Peyer's patch (tissue), 4 donors: ENCODE results near the gene YIPF4. TPM values are rescaled to one million over a fixed set of nuclear protein-coding genes. Genes with fewer than 3 reads are reported as not detected.
"Not testable (repeated sequence)": the region's sequence is repeated elsewhere in the genome, so short reads cannot be mapped to it uniquely, and the experiment has no call there.

Experiments
- DNase-seq, 3 donors: peaks; one replicate each; pipeline ENCODE4 v3.0.0-alpha.2; 2017 to 2019
- H3K27ac ChIP-seq, 4 donors: fragments of 200-600 bp; sonication (generic); one replicate each; pipeline ENCODE4 v1.5.1; 2016 to 2019
- H3K27me3 ChIP-seq, 2 donors: fragments of 200-600 bp; sonication (generic); one replicate each; pipeline ENCODE4 v1.5.1; 2019
- H3K36me3 ChIP-seq, 3 donors: fragments of 200-600 bp; sonication (generic); one replicate each; pipeline ENCODE4 v1.5.1; 2016 to 2019
- H3K4me1 ChIP-seq, 4 donors: fragments of 200-600 bp; sonication (generic); one replicate each; pipeline ENCODE4 v1.5.1; 2016 to 2019
- H3K4me3 ChIP-seq, 4 donors: fragments of 200-600 bp; sonication (generic); 1 replicate in 3 of 4; 2 replicates in 1 of 4; pipeline ENCODE4 v1.5.1; 2016 to 2019; ENCODE audit warnings: mild to moderate bottlenecking in 1 of 4
- H3K9me3 ChIP-seq, 4 donors: fragments of 200-600 bp; sonication (generic); one replicate each; pipeline ENCODE4 v1.5.1; 2016 to 2019; ENCODE audit warnings: mild to moderate bottlenecking in 1 of 4
- CTCF ChIP-seq, 6 experiments: fragments of 450-650 bp in 4 of 6; fragments of 200-600 bp in 2 of 6; sonication (generic) in 1 of 6; IDR thresholded peaks; one replicate each; pipeline ENCODE4 v1.5.1; 2017 to 2019; ENCODE audit warnings: antibody characterized with exemption in 6 of 6, mild to moderate bottlenecking in 3 of 6, moderate library complexity in 1 of 6
- POLR2A ChIP-seq, 2 donors: fragments of 450-650 bp; IDR thresholded peaks; one replicate each; pipeline ENCODE4 v1.5.1; 2017; ENCODE audit warnings: antibody characterized with exemption in 2 of 2, mild to moderate bottlenecking in 2 of 2, moderate library complexity in 2 of 2
- total RNA-seq, 4 donors: library from RNA; depleted of rRNA; stranded (reverse); fragments of >200 nt; gene quantifications; one replicate each; pipeline ENCODE4 v1.1.0, GENCODE V29; 2016

The YIPF4 gene
- total RNA-seq, 4 donors from 2014 or later: 12.4 to 19.6 (median 15.4) TPM

DNA sequence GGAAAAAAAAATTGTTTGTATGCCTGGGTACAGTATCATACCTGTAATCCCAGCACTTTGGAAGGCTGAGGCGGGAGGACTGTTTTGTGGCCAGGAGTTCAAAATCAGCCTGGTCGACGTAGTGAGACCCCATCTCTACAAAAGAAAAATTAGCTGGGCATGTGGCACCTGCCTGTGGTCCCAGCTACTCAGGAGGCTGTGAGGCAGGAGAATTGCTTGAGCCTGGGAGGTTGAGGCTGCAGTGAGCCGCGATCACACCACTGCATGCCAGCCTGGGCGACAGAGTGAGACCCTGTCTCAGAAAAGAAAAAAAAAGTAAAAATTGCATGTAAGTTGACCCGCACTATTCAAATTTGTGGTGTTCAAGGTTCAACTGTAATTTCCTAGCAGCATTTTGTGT lies 32.9 kb downstream of the YIPF4 start:
- H3K4me1 ChIP-seq: no peaks in the 10 kb centered on the region
- no peak overlapping the region for H3K4me3 ChIP-seq
- no peaks in the 10 kb centered on the region for H3K9me3 ChIP-seq
- TF ChIP-seq POLR2A (IDR thresholded peaks at IDR 0.05): no peak
- no peak for TF ChIP-seq CTCF (IDR thresholded peaks at IDR 0.05)
- DNase-seq: no peak
- H3K27me3 ChIP-seq: no peaks in the 10 kb centered on the region
- no peak overlapping the region for H3K27ac ChIP-seq
- H3K36me3 ChIP-seq: peaks cover 0 to 45% (median 3%) of the 10 kb centered on the region in 3 donors

GRCh38 chr2:32314886-32315285 lies 37.2 kb downstream of the YIPF4 start:
- Histone ChIP-seq H3K36me3 (peaks cover 0 to 13% (median 3%) of the 10 kb centered on the region in 3 donors), H3K27ac (peak overlapping the region in 1 of 4 donors; percentile 55), H3K27me3 (no peaks in the 10 kb centered on the region), H3K9me3 (no peaks in the 10 kb centered on the region), H3K4me3 (no peak overlapping the region), H3K4me1 (no peaks in the 10 kb centered on the region)
- no peak for DNase-seq
- no peak for TF ChIP-seq CTCF (IDR thresholded peaks at IDR 0.05)
- TF ChIP-seq POLR2A (IDR thresholded peaks at IDR 0.05): no peak

DNA sequence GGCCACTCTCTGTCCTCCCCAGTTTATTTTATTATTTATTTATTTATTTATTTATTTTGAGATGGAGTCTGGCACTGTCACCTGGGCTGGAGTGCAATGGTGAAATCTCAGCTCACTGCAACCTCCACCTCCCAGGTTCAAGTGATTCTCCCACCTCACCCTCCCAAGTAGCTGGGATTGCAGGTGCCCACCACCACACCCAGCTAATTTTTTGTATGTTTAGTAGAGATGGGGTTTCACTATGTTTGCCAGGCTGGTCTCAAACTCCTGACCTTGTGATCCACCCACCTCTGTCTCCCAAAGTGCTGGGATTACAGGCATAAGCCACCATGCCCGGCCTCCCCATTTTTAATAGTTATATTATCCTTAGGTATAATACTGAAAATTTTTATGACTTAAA lies 51.0 kb downstream of the YIPF4 start:
- H3K27me3 ChIP-seq, H3K9me3 ChIP-seq, H3K36me3 ChIP-seq, H3K4me3 ChIP-seq: not testable (repeated sequence)
- H3K27ac ChIP-seq: peak overlapping the region in 3 of 4 donors; percentile 42 to 91 (median 90)
- H3K4me1 ChIP-seq: peaks cover 0 to 11% (median 0%) of the 10 kb centered on the region in 4 donors
- DNase-seq: peak in 1 of 3 donors; percentile 34

GRCh38 chr2:32329180-32329980 lies 51.7 kb downstream of the YIPF4 start:
- H3K36me3 ChIP-seq, H3K27me3 ChIP-seq, H3K9me3 ChIP-seq: not testable (repeated sequence)
- Histone ChIP-seq H3K27ac (peak overlapping the region in 3 of 4 donors; percentile 67 to 91 (median 90)), H3K4me3 (peak overlapping the region in 2 of 4 donors; percentile 31 to 36), H3K4me1 (peaks cover 0 to 11% (median 0%) of the 10 kb centered on the region in 4 donors)
- peak in 2 of 3 donors; percentile 51 to 60 for DNase-seq

GRCh38 chr2:32330136-32330535 lies 52.4 kb downstream of the YIPF4 start:
- Histone ChIP-seq H3K9me3 (no peaks in the 10 kb centered on the region), H3K4me1 (peaks cover 0 to 11% (median 0%) of the 10 kb centered on the region in 4 donors), H3K4me3 (no peak overlapping the region), H3K36me3 (no peaks in the 10 kb centered on the region), H3K27ac (peak overlapping the region in 2 of 4 donors; percentile 90 to 91), H3K27me3 (no peaks in the 10 kb centered on the region)
- no peak for DNase-seq
- TF ChIP-seq POLR2A (IDR thresholded peaks at IDR 0.05) (no peak), CTCF (IDR thresholded peaks at IDR 0.05) (no peak)

DNA sequence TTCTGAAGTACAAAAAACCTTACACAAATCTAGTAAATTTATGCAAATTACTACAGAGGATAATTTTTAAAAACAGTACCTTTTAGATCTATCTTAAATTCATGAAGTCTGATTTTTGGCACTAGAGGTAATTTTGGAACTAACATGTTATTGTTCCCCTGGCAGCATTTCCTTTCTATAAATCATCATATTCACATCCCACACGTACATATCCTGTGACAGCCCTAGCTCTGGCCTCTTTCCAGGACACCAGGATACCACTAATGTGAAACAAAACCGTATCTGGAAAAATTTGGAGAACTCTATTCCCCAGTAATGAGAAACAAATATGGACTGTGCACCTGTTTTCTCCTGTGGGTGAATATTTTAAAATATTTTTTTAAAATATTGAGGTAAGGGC lies 65.1 kb downstream of the YIPF4 start:
- peak in 1 of 3 donors; percentile 32 for DNase-seq
- Histone ChIP-seq H3K4me1 (no peaks in the 10 kb centered on the region), H3K27me3 (no peaks in the 10 kb centered on the region), H3K36me3 (no peaks in the 10 kb centered on the region), H3K27ac (no peak overlapping the region), H3K9me3 (no peaks in the 10 kb centered on the region), H3K4me3 (no peak overlapping the region)
- TF ChIP-seq CTCF (IDR thresholded peaks at IDR 0.05) (no peak), POLR2A (IDR thresholded peaks at IDR 0.05) (no peak)

- not testable (repeated sequence) for H3K4me3 ChIP-seq, H3K4me1 ChIP-seq, H3K9me3 ChIP-seq, H3K36me3 ChIP-seq, H3K27ac ChIP-seq, DNase-seq, H3K27me3 ChIP-seq
Measured at GRCh38 chr2:32350797-32351196, 73.1 kb downstream of the YIPF4 start.
